HepG2 (cell line): Measurements from ENCODE around the gene TSPAN9. TPM values are rescaled to one million over a fixed set of nuclear protein-coding genes. Genes with fewer than 3 reads are reported as not detected.
A peak's percentile ranks its signal among the peaks of the same experiment; 100 is the strongest.

Experiments
- ATAC-seq: fragments of 200-7000 bp; cut with Tn5 transposase; 3 replicates; pipeline ENCODE4 v1.9.1; 2020; ENCODE audit warnings: mild to moderate bottlenecking, moderate library complexity
- BruUV-seq: library from RNA; stranded (reverse); fragments of 400-500 nt; replicated peaks from 2 replicates; lab custom pipeline; 2021; lab: Mats Ljungman, UMichigan
- CTCF ChIA-PET: fragments of 300-600 bp; formaldehyde crosslinking; extraction: SDS; loops from one replicate; lab custom pipeline; 2021; ENCODE audit warnings: low total read pairs, inconsistent platforms, low intra/inter-chr PET ratio; lab: Yijun Ruan, JAX
- POLR2A ChIA-PET: fragments of 350-600 bp; sonication (Branson Sonifier 250); formaldehyde crosslinking; loops from one replicate; lab custom pipeline; 2020; ENCODE audit warnings: antibody characterized with exemption, inconsistent platforms; lab: Yijun Ruan, JAX
- DNase-seq: peaks from one replicate; pipeline ENCODE4 v3.0.0-alpha.2; 2015; ENCODE audit warnings: low spot score
- FAIRE-seq: peaks from 3 replicates; lab custom pipeline; 2011; peaks lifted over from hg19 to GRCh38; lab: Jason Lieb, UNC
- H2AFZ ChIP-seq: one replicate; pipeline ENCODE4 v1.6.1; 2011; ENCODE audit warnings: low read length, inconsistent platforms
- H3K27ac ChIP-seq: fragments of 300-600 bp; 3 replicates; pipeline ENCODE4 v1.8.0; 2011; ENCODE audit warnings: mixed run types, mild to moderate bottlenecking, mixed read lengths, low read length, inconsistent platforms; ENCODE audit not compliant: insufficient read depth; ENCODE audit errors: extremely low read length
- H3K27me3 ChIP-seq, 2 experiments: fragments of 200-600 bp in 1 of 2; 2 replicates in 1 of 2; 3 replicates in 1 of 2; pipeline versions ENCODE4 v1.6.0 to v1.8.0; 2011; ENCODE audit warnings: low read length in 2 of 2, mild to moderate bottlenecking in 2 of 2, moderate library complexity in 2 of 2, inconsistent platforms in 1 of 2; ENCODE audit not compliant: insufficient read depth in 2 of 2, control insufficient read depth in 1 of 2
- H3K36me3 ChIP-seq, 2 experiments: fragments of 200-600 bp in 1 of 2; replicated peaks in 1 of 2; 2 replicates in 1 of 2; 3 replicates in 1 of 2; pipeline versions ENCODE4 v1.5.1 to v1.8.0; 2011; ENCODE audit warnings: low read length in 2 of 2, inconsistent platforms in 1 of 2; ENCODE audit not compliant: insufficient read depth in 2 of 2, control insufficient read depth in 1 of 2
- H3K4me1 ChIP-seq: 2 replicates; pipeline ENCODE4 v1.5.1; 2012; ENCODE audit warnings: low read length, inconsistent platforms; ENCODE audit not compliant: insufficient read depth
- H3K4me2 ChIP-seq: 2 replicates; pipeline ENCODE4 v1.6.0; 2011; ENCODE audit warnings: low read depth, low read length, inconsistent platforms
- H3K4me3 ChIP-seq, 3 experiments: fragments of 200-600 bp in 1 of 3; sonication (generic), shearing (Covaris generic) in 1 of 3; replicated peaks in 1 of 3; 2 replicates each; pipeline ENCODE4 v1.5.1; 2011 to 2016; ENCODE audit warnings: low read length in 3 of 3, inconsistent platforms in 2 of 3, low read depth in 2 of 3, mild to moderate bottlenecking in 2 of 3, control low read depth in 1 of 3, mixed read lengths in 1 of 3; ENCODE audit not compliant: insufficient read depth in 1 of 3
- H3K79me2 ChIP-seq: one replicate; pipeline ENCODE4 v1.6.1; 2011; ENCODE audit warnings: low read length, inconsistent platforms; ENCODE audit not compliant: insufficient read depth
- H3K9ac ChIP-seq: 2 replicates; pipeline ENCODE4 v1.6.0; 2011; ENCODE audit warnings: mild to moderate bottlenecking, low read depth, low read length, inconsistent platforms; ENCODE audit not compliant: insufficient read depth
- H3K9me3 ChIP-seq: 2 replicates; pipeline ENCODE4 v1.5.1; 2012; ENCODE audit warnings: mild to moderate bottlenecking, low read length
- H4K20me1 ChIP-seq: 2 replicates; pipeline ENCODE4 v1.6.0; 2011; ENCODE audit warnings: inconsistent platforms, mild to moderate bottlenecking, low read length, moderate library complexity; ENCODE audit not compliant: insufficient read depth
- ELF4 ChIP-seq: sonication (generic); formaldehyde crosslinking; IDR thresholded peaks from 2 replicates; pipeline ENCODE4 v1.5.0; 2020; ENCODE audit warnings: missing genetic modification reagents, mild to moderate bottlenecking, moderate library complexity, borderline replicate concordance
- KDM4B ChIP-seq: sonication (generic); formaldehyde crosslinking; IDR thresholded peaks from 2 replicates; pipeline ENCODE4 v1.4.0; 2020; ENCODE audit warnings: missing genetic modification reagents
- NFKB2 ChIP-seq: sonication (generic); formaldehyde crosslinking; IDR thresholded peaks from 2 replicates; pipeline ENCODE4 v1.4.0; 2020; ENCODE audit warnings: missing genetic modification reagents, borderline replicate concordance
- PAWR ChIP-seq: sonication (generic); formaldehyde crosslinking; IDR thresholded peaks from 2 replicates; pipeline ENCODE4 v1.4.0; 2020; ENCODE audit warnings: missing genetic modification reagents, mild to moderate bottlenecking, borderline replicate concordance
- RAD51 ChIP-seq: fragments of 450-650 bp; IDR thresholded peaks from 2 replicates; pipeline ENCODE4 v1.6.1; 2016; ENCODE audit warnings: borderline replicate concordance
- RBM22 ChIP-seq: fragments of 200-400 bp; formaldehyde crosslinking; optimal IDR thresholded peaks from 2 replicates; pipeline ENCODE3; 2017; ENCODE audit warnings: mild to moderate bottlenecking, low read length, moderate library complexity
- SMC3 ChIP-seq: IDR thresholded peaks from 2 replicates; pipeline ENCODE4 v1.6.1; 2011; ENCODE audit warnings: low read length, improper control_type of control experiment
- SRF ChIP-seq: IDR thresholded peaks from 2 replicates; pipeline ENCODE4 v1.6.1; 2011; ENCODE audit warnings: mild to moderate bottlenecking, low read depth, low read length, moderate library complexity
- ZFP36 ChIP-seq: fragments of 150-350 bp; IDR thresholded peaks from 2 replicates; pipeline ENCODE4 v1.6.1; 2018; ENCODE audit warnings: borderline replicate concordance, low read length, low read depth; ENCODE audit not compliant: partially characterized antibody
- ZNF570 ChIP-seq: sonication (generic); formaldehyde crosslinking; IDR thresholded peaks from 2 replicates; pipeline ENCODE4 v1.4.0; 2020; ENCODE audit warnings: mild to moderate bottlenecking, missing genetic modification reagents, borderline replicate concordance
- ZNF841 ChIP-seq: sonication (generic); formaldehyde crosslinking; IDR thresholded peaks from 2 replicates; pipeline ENCODE4 v1.8.1; 2023; ENCODE audit warnings: missing genetic modification reagents, borderline replicate concordance
- WGBS: methylation state at CpG from one replicate; pipeline ENCODE4 v1.1.6; 2017; ENCODE audit warnings: low lambda C conversion rate; 5-methylcytosine and 5-hydroxymethylcytosine counted together
- in situ Hi-C: cut with HindIII; loops from 2 replicates; pipeline ENCODE4 v1.10.0; 2017; ENCODE audit warnings: low pct_unique_long_range_greater_than_20kb; ENCODE audit not compliant: extremely low pct_ligation_motif_present
- intact Hi-C: fragments of 100-400 bp; cut with micrococcal nuclease; formaldehyde crosslinking; loops from one replicate; pipeline ENCODE4 v1.10.0; 2022; ENCODE audit not compliant: unreplicated experiment
- polyA plus RNA-seq, 8 experiments: library from polyadenylated mRNA; depleted of rRNA in 3 of 8; stranded (reverse) in 7 of 8; unstranded in 1 of 8; fragments of >200 nt; fragmentation: Illumina TruSeq in 4 of 8; extraction: Trizol in 4 of 8; gene quantifications; 2 replicates each; pipeline versions ENCODE4 v1.2.1 to v1.2.3, GENCODE V29; 2011 to 2016; ENCODE audit warnings: low read depth in 4 of 8, missing spikeins in 1 of 8, mixed read lengths in 1 of 8; ENCODE audit not compliant: insufficient read depth in 1 of 8
- total RNA-seq, 5 experiments: library from RNA; depleted of rRNA; stranded (reverse); fragments of >200 nt; fragmentation: Illumina TruSeq; extraction: Trizol; gene quantifications; 2 replicates each; pipeline ENCODE4 v1.2.3, GENCODE V29; 2016; ENCODE audit warnings: low read depth in 1 of 5

Gene TSPAN9
- total and polyA plus RNA-seq, 2 of the 13 experiments (the other 11 are each of a cell fraction or from before 2014, with no cell fraction given) = 18.1 to 42.3 TPM

DNA sequence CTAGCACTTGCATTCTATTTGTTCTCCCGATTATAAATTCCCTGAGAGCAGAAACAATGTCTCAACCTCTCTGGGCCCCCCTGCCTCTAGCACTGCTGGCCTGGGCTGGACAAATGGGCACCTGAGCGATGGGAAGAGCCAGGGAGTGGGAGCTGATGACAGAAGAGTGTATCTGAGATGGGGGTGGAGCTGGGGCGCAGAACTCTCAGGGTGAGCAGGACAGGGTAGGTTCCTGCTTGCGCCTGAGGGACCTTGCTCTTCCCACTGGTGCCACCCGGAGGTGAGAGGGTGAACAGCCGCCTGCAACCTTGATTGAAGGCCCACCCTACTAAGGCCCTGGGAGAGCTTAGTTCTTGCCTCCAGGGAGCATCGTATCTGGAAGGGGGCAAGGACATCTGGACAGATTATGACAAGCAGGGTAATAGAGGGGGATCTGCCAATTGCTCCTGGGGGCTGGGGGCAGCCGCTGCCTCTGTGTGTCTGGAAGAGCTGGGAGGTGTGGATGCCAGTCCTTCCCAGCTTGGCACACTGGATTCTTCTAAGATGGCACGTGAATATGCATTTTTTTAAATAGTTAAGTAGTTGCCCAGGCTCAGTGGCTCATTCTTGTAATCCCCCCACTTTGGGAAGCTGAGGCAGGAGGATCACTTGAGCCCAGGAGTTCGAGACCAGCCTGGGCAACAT is 43.0 kb upstream of the TSPAN9 start (continued):
- TF ChIP-seq NFKB2 (CRISPR knock-in tag) (no peak), ZNF841 (CRISPR knock-in tag) (no peak), ELF4 (no peak), PAWR (CRISPR knock-in tag) (no peak), SMC3 (peak; percentile 33; the same call in 1 of the 2 replicates), RAD51 (no peak), SRF (no peak), ZNF570 (CRISPR knock-in tag) (no peak), KDM4B (no peak)

DNA sequence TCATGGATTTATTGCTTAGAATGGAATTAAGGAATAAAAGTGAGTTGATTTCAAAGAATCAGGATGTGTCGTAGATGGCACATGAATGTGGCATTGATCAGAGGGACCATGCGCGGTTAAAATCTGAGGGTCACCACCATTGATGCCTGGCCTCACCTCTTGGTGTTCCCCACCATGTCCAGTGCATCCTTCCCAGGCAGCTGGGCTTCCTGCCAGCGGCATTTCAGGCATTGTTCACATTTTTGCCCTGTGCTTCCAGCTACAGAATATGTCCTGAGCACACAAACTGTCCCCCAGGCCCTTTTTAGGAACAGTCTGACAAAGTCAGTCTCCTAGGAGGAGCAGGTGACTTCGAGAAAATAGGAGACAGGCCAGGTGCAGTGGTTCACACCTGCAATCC is 42.0 kb upstream of the TSPAN9 start:
- ATAC-seq = no peak
- H3K4me2 ChIP-seq = no peak overlapping the region
- in situ Hi-C loops = loop anchor here (10.0 kb wide), 1 partner anchor 150 kb away; no protein-coding TSS in a partner anchor
- WGBS = 90% methylated on average over 4 of the region's 5 CpGs
- H3K4me3 ChIP-seq = no peak overlapping the region
- peaks cover 3% of the 10 kb centered on the region; the same call in 1 of the 2 replicates for H4K20me1 ChIP-seq
- H3K79me2 ChIP-seq = no peaks in the 10 kb centered on the region
- ChIA-PET POLR2A (no interaction called here), CTCF (interaction anchor here (2.6 kb wide), 1 partner anchor 150 kb away, joined by 9 read pairs; no protein-coding TSS in a partner anchor)
- H3K9me3 ChIP-seq = no peaks in the 10 kb centered on the region
- peaks cover 43 to 67% of the 10 kb centered on the region in 2 experiments for H3K36me3 ChIP-seq
- FAIRE-seq = no peak
- H3K9ac ChIP-seq = no peak overlapping the region
- no peaks in the 10 kb centered on the region for H3K4me1 ChIP-seq
- no TSS peak for BruUV-seq
- no peak overlapping the region for H3K27ac ChIP-seq
- H2AFZ ChIP-seq = no peak overlapping the region
- H3K27me3 ChIP-seq = no peaks in the 10 kb centered on the region
- TF ChIP-seq RBM22 (peak; percentile 18), ZFP36 (no peak)
- TF ChIP-seq, all 625 proteins: peak for 1
- no peak for DNase-seq
- intact Hi-C loops = loop anchor here (2.0 kb wide), 1 partner anchor 148 kb away; no protein-coding TSS in a partner anchor
